DOHH2 (cell line): ENCODE results near the gene EYA4.

Source experiments
- EZH2phosphoT487 ChIP-seq: fragments of 200-600 bp; sonication (generic); IDR thresholded peaks from 2 replicates; pipeline ENCODE4 v1.6.1; 2017; ENCODE audit warnings: borderline replicate concordance, mild to moderate bottlenecking, antibody characterized with exemption, low read length, moderate library complexity, mixed read lengths
- TF ChIP-seq, protein P1 (sequence below): fragments of 200-600 bp; sonication (generic); IDR thresholded peaks from one replicate; pipeline ENCODE4 v1.5.1; 2014; ENCODE audit warnings: antibody characterized with exemption, mild to moderate bottlenecking, low read depth, low read length; ENCODE audit not compliant: poor library complexity, severe bottlenecking

DNA sequence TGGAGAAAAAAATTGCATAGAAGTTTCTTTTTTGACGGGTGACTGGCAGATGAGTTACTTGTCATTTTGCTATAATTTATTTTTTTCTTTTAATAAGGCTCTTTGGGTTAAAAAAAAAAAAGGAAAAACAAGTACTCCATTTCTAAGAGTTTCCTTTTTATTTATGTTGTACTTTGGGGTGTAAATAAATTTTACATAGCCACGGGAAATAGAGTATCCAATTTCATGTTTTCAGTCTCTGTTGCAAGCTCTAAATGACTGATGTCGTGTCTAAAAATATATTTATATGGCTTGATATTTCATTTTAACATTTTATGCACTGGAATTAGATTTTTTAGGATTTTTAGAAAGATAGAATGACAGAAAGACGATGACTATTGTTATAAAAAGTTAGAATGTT, 3.4 kb downstream of the EYA4 start:
- TF ChIP-seq, protein P1, sequence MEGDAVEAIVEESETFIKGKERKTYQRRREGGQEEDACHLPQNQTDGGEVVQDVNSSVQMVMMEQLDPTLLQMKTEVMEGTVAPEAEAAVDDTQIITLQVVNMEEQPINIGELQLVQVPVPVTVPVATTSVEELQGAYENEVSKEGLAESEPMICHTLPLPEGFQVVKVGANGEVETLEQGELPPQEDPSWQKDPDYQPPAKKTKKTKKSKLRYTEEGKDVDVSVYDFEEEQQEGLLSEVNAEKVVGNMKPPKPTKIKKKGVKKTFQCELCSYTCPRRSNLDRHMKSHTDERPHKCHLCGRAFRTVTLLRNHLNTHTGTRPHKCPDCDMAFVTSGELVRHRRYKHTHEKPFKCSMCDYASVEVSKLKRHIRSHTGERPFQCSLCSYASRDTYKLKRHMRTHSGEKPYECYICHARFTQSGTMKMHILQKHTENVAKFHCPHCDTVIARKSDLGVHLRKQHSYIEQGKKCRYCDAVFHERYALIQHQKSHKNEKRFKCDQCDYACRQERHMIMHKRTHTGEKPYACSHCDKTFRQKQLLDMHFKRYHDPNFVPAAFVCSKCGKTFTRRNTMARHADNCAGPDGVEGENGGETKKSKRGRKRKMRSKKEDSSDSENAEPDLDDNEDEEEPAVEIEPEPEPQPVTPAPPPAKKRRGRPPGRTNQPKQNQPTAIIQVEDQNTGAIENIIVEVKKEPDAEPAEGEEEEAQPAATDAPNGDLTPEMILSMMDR = no peak
- TF ChIP-seq EZH2phosphoT487 = no peak
